HL-60 (cell line): ENCODE data around the gene ZNF746.

Experiments used
- DNase-seq, 2 experiments: peaks; one replicate each; pipeline ENCODE4 v3.0.0-alpha.2; 2010 to 2020; ENCODE audit warnings: low read depth in 1 of 2, low spot score in 1 of 2
- H3K27ac ChIP-seq: fragments of 250-450 bp; sonication (Bioruptor Pico); replicated peaks from 2 replicates; pipeline ENCODE4 v1.5.1; 2020; ENCODE audit warnings: mild to moderate bottlenecking, moderate library complexity
- H3K27me3 ChIP-seq: fragments of 250-450 bp; sonication (Bioruptor Pico); 2 replicates; pipeline ENCODE4 v1.5.1; 2021; ENCODE audit warnings: mild to moderate bottlenecking, moderate library complexity; ENCODE audit not compliant: insufficient read depth, poor library complexity, severe bottlenecking
- H3K4me3 ChIP-seq: replicated peaks from 2 replicates; pipeline ENCODE4 v1.5.1; 2011; ENCODE audit warnings: mild to moderate bottlenecking, control low read depth, low read length; ENCODE audit not compliant: insufficient read depth
- CTCF ChIP-seq: IDR thresholded peaks from one replicate; pipeline ENCODE4 v1.5.1; 2011; ENCODE audit warnings: low read length, control low read depth, inconsistent platforms; ENCODE audit not compliant: insufficient read depth
- GABPA ChIP-seq: IDR thresholded peaks from 2 replicates; pipeline ENCODE4 v1.6.1; 2012; ENCODE audit warnings: low read depth
- POLR2AphosphoS5 ChIP-seq: IDR thresholded peaks from 2 replicates; pipeline ENCODE4 v1.6.1; 2012; ENCODE audit warnings: low read depth
- REST ChIP-seq: IDR thresholded peaks from 2 replicates; pipeline ENCODE4 v1.6.1; 2012; ENCODE audit warnings: low read depth; ENCODE audit not compliant: insufficient replicate concordance
- SPI1 ChIP-seq: IDR thresholded peaks from 2 replicates; pipeline ENCODE4 v1.6.1; 2012; ENCODE audit warnings: low read depth, mild to moderate bottlenecking, borderline replicate concordance

ZNF746 gene

GRCh38 chr7:149427893-149428292 lies 69.7 kb downstream of the ZNF746 start:
- TF ChIP-seq SPI1, result no peak
- no peak for TF ChIP-seq CTCF
- no peak for TF ChIP-seq GABPA
- TF ChIP-seq REST, result no peak
- no peak for TF ChIP-seq POLR2AphosphoS5
- Histone ChIP-seq H3K27ac (no peak overlapping the region), H3K27me3 (no peaks in the 10 kb centered on the region), H3K4me3 (no peak overlapping the region)
- no peak for DNase-seq

- Histone ChIP-seq H3K27me3 (no peaks in the 10 kb centered on the region), H3K4me3 (no peak overlapping the region), H3K27ac (no peak overlapping the region)
- TF ChIP-seq GABPA (no peak), SPI1 (no peak), REST (no peak), CTCF (no peak), POLR2AphosphoS5 (no peak)
- no peak for DNase-seq
These were observed 70.4 kb downstream of the ZNF746 start for GRCh38 chr7:149427096-149427680.

GRCh38 chr7:149423449-149424110 lies 74.0 kb downstream of the ZNF746 start:
- Histone ChIP-seq H3K27ac (no peak overlapping the region), H3K4me3 (no peak overlapping the region), H3K27me3 (no peaks in the 10 kb centered on the region)
- no peak for DNase-seq
- TF ChIP-seq SPI1 (no peak), REST (no peak), CTCF (no peak), GABPA (no peak), POLR2AphosphoS5 (no peak)
